Keratinocyte (primary cell): ENCODE measurements around the gene ANKRD62. TPM values are rescaled to one million over a fixed set of nuclear protein-coding genes. Genes with fewer than 3 reads are reported as not detected.

Experiments used
- DNase-seq: peaks from one replicate; pipeline ENCODE4 v3.0.0-alpha.2; 2011; ENCODE audit warnings: low read depth, missing footprints, low spot score
- FAIRE-seq: peaks from 2 replicates; lab custom pipeline; 2011; peaks lifted over from hg19 to GRCh38; lab: Jason Lieb, UNC
- H2AFZ ChIP-seq: 2 replicates; pipeline ENCODE4 v1.6.0; 2012; ENCODE audit warnings: low read length, control low read depth, inconsistent platforms; ENCODE audit not compliant: control insufficient read depth
- H3K27ac ChIP-seq: 2 replicates; pipeline ENCODE4 v1.5.1; 2011; ENCODE audit warnings: low read length; ENCODE audit not compliant: control insufficient read depth, insufficient read depth
- H3K27me3 ChIP-seq: 3 replicates; pipeline ENCODE4 v1.6.0; 2011; ENCODE audit warnings: low read length; ENCODE audit not compliant: control insufficient read depth, insufficient read depth; ENCODE audit errors: extremely low read depth
- H3K36me3 ChIP-seq, 2 experiments: 2 replicates in 1 of 2; 3 replicates in 1 of 2; pipeline ENCODE4 v1.5.1; 2011; ENCODE audit warnings: low read length in 2 of 2, mild to moderate bottlenecking in 1 of 2; ENCODE audit not compliant: control insufficient read depth in 2 of 2, insufficient read depth in 2 of 2; ENCODE audit errors: extremely low read depth in 1 of 2
- H3K4me1 ChIP-seq: 3 replicates; pipeline ENCODE4 v1.5.1; 2011; ENCODE audit warnings: low read length; ENCODE audit not compliant: control insufficient read depth, insufficient read depth; ENCODE audit errors: extremely low read depth
- H3K4me2 ChIP-seq: 3 replicates; pipeline ENCODE4 v1.6.0; 2011; ENCODE audit warnings: low read depth, low read length; ENCODE audit not compliant: control insufficient read depth, insufficient read depth; ENCODE audit errors: extremely low read depth
- H3K4me3 ChIP-seq, 3 experiments: fragments of 200-600 bp in 1 of 3; sonication (generic) in 1 of 3; 2 replicates in 2 of 3; 3 replicates in 1 of 3; pipeline ENCODE4 v1.5.1; 2011 to 2016; ENCODE audit warnings: low read length in 3 of 3, mild to moderate bottlenecking in 3 of 3, control low read depth in 2 of 3, inconsistent platforms in 1 of 3, low read depth in 1 of 3, mixed read lengths in 1 of 3, mixed run types in 1 of 3, moderate library complexity in 1 of 3; ENCODE audit not compliant: control insufficient read depth in 2 of 3, insufficient read depth in 2 of 3; ENCODE audit errors: extremely low read depth in 1 of 3
- H3K79me2 ChIP-seq: 2 replicates; pipeline ENCODE4 v1.6.0; 2012; ENCODE audit warnings: low read length; ENCODE audit not compliant: control insufficient read depth, insufficient read depth
- H3K9ac ChIP-seq: 3 replicates; pipeline ENCODE4 v1.6.0; 2011; ENCODE audit warnings: low read length; ENCODE audit not compliant: control insufficient read depth, insufficient read depth; ENCODE audit errors: extremely low read depth
- H3K9me1 ChIP-seq: 3 replicates; pipeline ENCODE4 v1.6.0; 2011; ENCODE audit warnings: low read length; ENCODE audit not compliant: control insufficient read depth, insufficient read depth; ENCODE audit errors: extremely low read depth
- H3K9me3 ChIP-seq: 2 replicates; pipeline ENCODE4 v1.5.1; 2012; ENCODE audit warnings: low read depth, low read length; ENCODE audit not compliant: control insufficient read depth
- H4K20me1 ChIP-seq: 3 replicates; pipeline ENCODE4 v1.6.0; 2011; ENCODE audit warnings: low read length; ENCODE audit not compliant: control insufficient read depth, insufficient read depth; ENCODE audit errors: extremely low read depth
- EZH2 ChIP-seq: IDR thresholded peaks from one replicate; pipeline ENCODE4 v1.6.1; 2012; ENCODE audit warnings: inconsistent platforms, mild to moderate bottlenecking, low read length, moderate library complexity
- dilution Hi-C: fragments of 300-500 bp; cut with MboI; formaldehyde crosslinking; loops from one replicate; pipeline ENCODE4 v1.7.0; 2020; ENCODE audit warnings: low sequenced_read_pairs; ENCODE audit not compliant: extremely low pct_ligation_motif_present
- polyA plus RNA-seq, 5 experiments: library from polyadenylated mRNA; depleted of rRNA in 3 of 5; stranded (reverse) in 3 of 5; stranded (forward) in 1 of 5; unstranded in 1 of 5; fragments of >200 nt; gene quantifications; 1 replicate in 1 of 5; 2 replicates in 3 of 5; 3 replicates in 1 of 5; pipeline versions ENCODE4 v1.2.1 to v1.2.3, GENCODE V29; 2011 to 2012; ENCODE audit warnings: missing spikeins in 2 of 5, low read depth in 1 of 5, low replicate concordance in 1 of 5
- TF ChIP-seq, protein P1 (sequence below), 3 experiments: IDR thresholded peaks in 1 of 3; conservative IDR thresholded peaks in 1 of 3; optimal IDR thresholded peaks in 1 of 3; 2 replicates in 2 of 3; 3 replicates in 1 of 3; pipeline versions ENCODE3 to v1.5.1; 2011; ENCODE audit warnings: low read length in 3 of 3, mild to moderate bottlenecking in 3 of 3, moderate library complexity in 2 of 3, control low read depth in 1 of 3, inconsistent platforms in 1 of 3; ENCODE audit not compliant: insufficient read depth in 2 of 3; ENCODE audit errors: extremely low read depth in 1 of 3

ANKRD62 gene
- polyA plus RNA-seq, 1 donor (not counting 4 experiments of a cell fraction or from before 2014, with no cell fraction given): not detected

DNA sequence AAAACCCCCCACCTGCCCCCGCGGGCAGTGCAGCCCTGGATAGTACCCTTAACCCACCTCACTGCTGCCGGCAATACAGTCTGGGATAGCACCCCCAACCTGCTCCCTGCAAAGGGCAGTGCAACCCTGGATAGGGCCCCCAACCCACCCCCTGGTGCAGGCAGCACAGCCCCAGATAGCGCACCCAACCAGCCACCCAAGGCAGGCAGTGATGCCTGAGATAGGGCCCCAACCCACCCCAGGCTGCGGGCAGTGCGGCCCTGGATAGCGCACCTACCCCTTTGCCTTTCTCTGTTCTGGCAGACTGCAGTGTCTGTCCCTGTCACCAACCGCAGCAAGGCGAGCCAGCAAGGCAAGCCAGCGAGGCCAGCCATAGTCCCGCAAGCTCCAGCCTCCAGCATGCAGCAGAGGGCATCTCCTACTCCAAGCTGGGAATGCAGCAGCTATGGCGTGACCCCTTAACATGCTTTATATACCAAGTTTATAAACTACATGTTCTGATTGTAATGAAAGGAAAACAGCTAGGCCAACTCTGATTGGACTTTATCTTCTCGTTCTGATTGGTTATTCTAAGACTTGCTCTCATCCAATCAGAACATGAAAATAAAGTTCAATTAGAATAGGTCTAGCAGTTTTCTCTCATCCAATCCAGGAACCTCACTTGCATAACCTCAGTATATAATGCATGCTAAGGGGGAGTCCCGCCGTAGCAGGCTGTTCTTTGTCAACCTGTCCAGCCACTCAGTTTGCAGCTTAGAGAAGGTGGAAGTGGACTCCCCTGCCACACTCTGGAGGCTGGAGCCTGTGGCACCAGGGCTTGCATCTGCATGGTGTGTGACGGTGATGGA is 34.1 kb upstream of the ANKRD62 start:
- no peaks in the 10 kb centered on the region for H3K4me1 ChIP-seq
- dilution Hi-C loops: no loop called here
- H3K36me3 ChIP-seq: no peaks in the 10 kb centered on the region
- H3K27me3 ChIP-seq: no peaks in the 10 kb centered on the region
- no peak for TF ChIP-seq EZH2
- TF ChIP-seq, protein P1, sequence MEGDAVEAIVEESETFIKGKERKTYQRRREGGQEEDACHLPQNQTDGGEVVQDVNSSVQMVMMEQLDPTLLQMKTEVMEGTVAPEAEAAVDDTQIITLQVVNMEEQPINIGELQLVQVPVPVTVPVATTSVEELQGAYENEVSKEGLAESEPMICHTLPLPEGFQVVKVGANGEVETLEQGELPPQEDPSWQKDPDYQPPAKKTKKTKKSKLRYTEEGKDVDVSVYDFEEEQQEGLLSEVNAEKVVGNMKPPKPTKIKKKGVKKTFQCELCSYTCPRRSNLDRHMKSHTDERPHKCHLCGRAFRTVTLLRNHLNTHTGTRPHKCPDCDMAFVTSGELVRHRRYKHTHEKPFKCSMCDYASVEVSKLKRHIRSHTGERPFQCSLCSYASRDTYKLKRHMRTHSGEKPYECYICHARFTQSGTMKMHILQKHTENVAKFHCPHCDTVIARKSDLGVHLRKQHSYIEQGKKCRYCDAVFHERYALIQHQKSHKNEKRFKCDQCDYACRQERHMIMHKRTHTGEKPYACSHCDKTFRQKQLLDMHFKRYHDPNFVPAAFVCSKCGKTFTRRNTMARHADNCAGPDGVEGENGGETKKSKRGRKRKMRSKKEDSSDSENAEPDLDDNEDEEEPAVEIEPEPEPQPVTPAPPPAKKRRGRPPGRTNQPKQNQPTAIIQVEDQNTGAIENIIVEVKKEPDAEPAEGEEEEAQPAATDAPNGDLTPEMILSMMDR (optimal IDR thresholded peaks at IDR 0.05 in 1 of 3, IDR thresholded peaks at IDR 0.05 in 1 of 3, conservative IDR thresholded peaks at IDR 0.05 in 1 of 3; ENCODE audit: extremely low read depth in 1 of 3, insufficient read depth in 2 of 3, low read length in 3 of 3): no peak
- FAIRE-seq: no peak
- H3K9ac ChIP-seq: no peak overlapping the region
- H2AFZ ChIP-seq: no peak overlapping the region
- no peaks in the 10 kb centered on the region for H3K9me1 ChIP-seq
- no peak overlapping the region for H3K4me2 ChIP-seq
- H3K9me3 ChIP-seq: no peaks in the 10 kb centered on the region
- H4K20me1 ChIP-seq: no peaks in the 10 kb centered on the region
- no peak overlapping the region for H3K27ac ChIP-seq
- DNase-seq: no peak
- no peaks in the 10 kb centered on the region for H3K79me2 ChIP-seq
- H3K4me3 ChIP-seq: no peak overlapping the region

DNA sequence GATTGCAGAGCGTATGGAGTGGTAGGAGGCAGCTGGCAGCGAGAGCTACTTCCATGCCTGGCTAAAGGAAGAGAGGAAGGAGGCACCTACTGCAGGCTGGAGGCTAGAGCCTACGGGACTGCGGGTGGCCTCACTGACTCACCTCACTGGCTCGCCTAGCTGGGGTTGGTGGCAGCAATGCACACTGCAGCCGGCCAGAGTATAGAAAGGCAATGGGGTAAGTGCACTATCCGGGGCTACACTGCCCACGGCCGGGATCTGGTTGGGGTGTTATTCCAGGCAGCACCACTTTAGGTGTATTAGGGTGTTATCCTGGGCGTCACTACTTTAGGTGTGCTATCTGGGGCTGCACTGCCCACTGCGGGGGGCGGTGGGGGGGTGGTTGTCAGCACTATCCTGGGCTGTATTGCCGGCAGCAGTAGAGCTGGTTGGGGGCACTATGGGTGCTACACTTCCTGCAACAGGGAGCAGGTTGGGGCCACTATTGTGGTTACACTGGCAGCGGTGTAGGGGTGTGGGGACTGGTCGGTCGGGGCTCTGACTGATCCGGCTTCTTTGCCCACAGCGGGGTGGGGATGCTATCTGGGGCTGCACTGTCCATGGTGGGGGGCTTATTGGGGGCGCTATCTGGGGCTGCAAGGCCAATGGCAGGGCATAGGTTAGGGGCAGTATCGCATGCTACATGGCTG is 33.3 kb upstream of the ANKRD62 start:
- Histone ChIP-seq H4K20me1 (no peaks in the 10 kb centered on the region), H3K79me2 (no peaks in the 10 kb centered on the region), H3K36me3 (no peaks in the 10 kb centered on the region), H3K9me1 (no peaks in the 10 kb centered on the region), H3K27ac (no peak overlapping the region), H3K9ac (no peak overlapping the region), H3K4me3 (no peak overlapping the region), H3K4me2 (no peak overlapping the region), H3K4me1 (no peaks in the 10 kb centered on the region), H3K27me3 (no peaks in the 10 kb centered on the region), H2AFZ (no peak overlapping the region), H3K9me3 (no peaks in the 10 kb centered on the region)
- DNase-seq: no peak
- TF ChIP-seq EZH2: no peak
- TF ChIP-seq, protein P1 (optimal IDR thresholded peaks at IDR 0.05 in 1 of 3, IDR thresholded peaks at IDR 0.05 in 1 of 3, conservative IDR thresholded peaks at IDR 0.05 in 1 of 3; ENCODE audit: extremely low read depth in 1 of 3, insufficient read depth in 2 of 3, low read length in 3 of 3): no peak
- dilution Hi-C loops: no loop called here
- no peak for FAIRE-seq
